Mucosa of descending colon (tissue), 3 donors: ENCODE measurements around the gene CA5A. TPM values are rescaled to one million over a fixed set of nuclear protein-coding genes. Genes with fewer than 3 reads are reported as not detected.
"Not testable (repeated sequence)": the region's sequence is repeated elsewhere in the genome, so short reads cannot be mapped to it uniquely, and the experiment has no call there.

Experiments used
- ATAC-seq: fragments of 200-7000 bp; cut with Tn5 transposase; one replicate; pipeline ENCODE4 v1.9.1; 2020; ENCODE audit warnings: mild to moderate bottlenecking, moderate library complexity
- DNase-seq, 3 donors: peaks; one replicate each; pipeline ENCODE4 v3.0.0-alpha.2; 2020
- H3K36me3 ChIP-seq: fragments of 200-600 bp; one replicate; pipeline ENCODE4 v1.8.0; 2021; ENCODE audit warnings: low read depth, mild to moderate bottlenecking
- H3K4me1 ChIP-seq: fragments of 200-600 bp; one replicate; pipeline ENCODE4 v1.8.0; 2021; ENCODE audit warnings: low read depth, mild to moderate bottlenecking
- H3K4me3 ChIP-seq: fragments of 200-600 bp; one replicate; pipeline ENCODE4 v1.8.0; 2021; ENCODE audit warnings: mild to moderate bottlenecking
- H3K9me3 ChIP-seq: fragments of 200-600 bp; one replicate; pipeline ENCODE4 v1.8.0; 2021; ENCODE audit warnings: mild to moderate bottlenecking
- intact Hi-C, 2 donors: fragments of 100-400 bp; cut with DNase I in 1 of 2; cut with micrococcal nuclease in 1 of 2; formaldehyde crosslinking; loops; one replicate each; pipeline versions ENCODE4 v1.11.0 to v1.11.1; 2022; cut with DNase I, micrococcal nuclease
- total RNA-seq, 3 donors: library from RNA; stranded (reverse); fragmentation: NEBNext Ultra II Directional in 2 of 3; extraction: Animal tissue kit (Norgen Biotek cat#: 25700) in 2 of 3; gene quantifications; one replicate each; pipeline versions ENCODE4 v1.2.1 to v1.2.4, GENCODE V29; 2021 to 2023
- TF ChIP-seq, protein P1 (sequence below): fragments of 200-600 bp; IDR thresholded peaks from one replicate; pipeline ENCODE4 v1.8.0; 2022; ENCODE audit warnings: antibody characterized with exemption, mild to moderate bottlenecking
- donor health status: DM: no; HTN: no; CAD: no; lungs with moderate emphysema.
- donor health status: DM: no; HTN: no; CAD: no.
- donor health status: DM: no; HTN: yes; CAD: no.

Gene CA5A
- total RNA-seq, 3 donors from 2014 or later, result 0.05 to 0.25 TPM; not detected in 1

GRCh38 chr16:87918338-87918737 is 18.0 kb downstream of the CA5A start:
- no peak for DNase-seq
- no peak for ATAC-seq
- H3K4me3 ChIP-seq, result no peak overlapping the region
- H3K36me3 ChIP-seq, result no peaks in the 10 kb centered on the region
- H3K9me3 ChIP-seq, result no peaks in the 10 kb centered on the region
- TF ChIP-seq, protein P1, sequence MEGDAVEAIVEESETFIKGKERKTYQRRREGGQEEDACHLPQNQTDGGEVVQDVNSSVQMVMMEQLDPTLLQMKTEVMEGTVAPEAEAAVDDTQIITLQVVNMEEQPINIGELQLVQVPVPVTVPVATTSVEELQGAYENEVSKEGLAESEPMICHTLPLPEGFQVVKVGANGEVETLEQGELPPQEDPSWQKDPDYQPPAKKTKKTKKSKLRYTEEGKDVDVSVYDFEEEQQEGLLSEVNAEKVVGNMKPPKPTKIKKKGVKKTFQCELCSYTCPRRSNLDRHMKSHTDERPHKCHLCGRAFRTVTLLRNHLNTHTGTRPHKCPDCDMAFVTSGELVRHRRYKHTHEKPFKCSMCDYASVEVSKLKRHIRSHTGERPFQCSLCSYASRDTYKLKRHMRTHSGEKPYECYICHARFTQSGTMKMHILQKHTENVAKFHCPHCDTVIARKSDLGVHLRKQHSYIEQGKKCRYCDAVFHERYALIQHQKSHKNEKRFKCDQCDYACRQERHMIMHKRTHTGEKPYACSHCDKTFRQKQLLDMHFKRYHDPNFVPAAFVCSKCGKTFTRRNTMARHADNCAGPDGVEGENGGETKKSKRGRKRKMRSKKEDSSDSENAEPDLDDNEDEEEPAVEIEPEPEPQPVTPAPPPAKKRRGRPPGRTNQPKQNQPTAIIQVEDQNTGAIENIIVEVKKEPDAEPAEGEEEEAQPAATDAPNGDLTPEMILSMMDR, result no peak
- intact Hi-C loops, result no loop called here
- no peaks in the 10 kb centered on the region for H3K4me1 ChIP-seq

DNA sequence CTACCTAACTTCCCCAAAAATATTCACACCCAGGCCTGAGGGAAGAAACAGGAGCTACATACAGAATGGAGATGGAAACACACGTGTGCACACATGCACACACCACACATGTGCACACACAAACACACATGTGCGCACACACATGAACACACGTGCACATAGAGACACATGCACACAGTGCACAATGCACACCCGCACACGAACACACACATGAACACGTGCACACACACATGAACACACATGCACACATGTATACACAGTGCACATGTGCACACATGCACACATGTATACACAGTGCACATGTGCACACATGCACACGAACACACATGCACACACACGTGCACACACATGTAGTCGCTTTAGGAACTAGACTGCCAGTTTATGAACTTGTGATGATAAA is 18.8 kb downstream of the CA5A start:
- Histone ChIP-seq H3K9me3 (no peaks in the 10 kb centered on the region), H3K4me1 (no peaks in the 10 kb centered on the region), H3K4me3 (no peak overlapping the region), H3K36me3 (no peaks in the 10 kb centered on the region)
- ATAC-seq (no peak), DNase-seq (no peak)
- TF ChIP-seq, protein P1, result no peak
- intact Hi-C loops, result no loop called here

DNA sequence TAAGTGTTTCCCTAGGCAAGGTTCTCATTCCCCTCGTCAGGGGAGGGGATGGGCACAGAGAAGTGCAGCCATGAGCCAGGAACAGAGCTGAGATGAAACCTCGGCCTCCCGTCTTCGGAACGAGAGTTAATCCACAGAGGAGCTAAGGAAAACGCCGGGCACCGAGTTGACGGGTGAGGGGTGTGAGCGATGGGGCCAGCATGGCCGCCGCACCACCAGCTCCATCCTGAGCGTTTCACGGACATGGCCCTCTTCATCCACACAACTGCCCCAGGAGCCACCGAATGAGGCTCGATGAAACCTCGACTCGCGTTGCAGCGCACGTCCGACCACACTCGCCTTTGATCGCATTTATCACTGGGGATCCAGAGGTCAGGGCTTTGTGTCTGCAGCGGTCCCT is 21.5 kb downstream of the CA5A start:
- TF ChIP-seq, protein P1, result no peak
- no peak for ATAC-seq
- Histone ChIP-seq H3K4me3 (no peak overlapping the region), H3K4me1 (no peaks in the 10 kb centered on the region), H3K36me3 (no peaks in the 10 kb centered on the region), H3K9me3 (no peaks in the 10 kb centered on the region)
- intact Hi-C loops, result no loop called here
- no peak for DNase-seq

DNA sequence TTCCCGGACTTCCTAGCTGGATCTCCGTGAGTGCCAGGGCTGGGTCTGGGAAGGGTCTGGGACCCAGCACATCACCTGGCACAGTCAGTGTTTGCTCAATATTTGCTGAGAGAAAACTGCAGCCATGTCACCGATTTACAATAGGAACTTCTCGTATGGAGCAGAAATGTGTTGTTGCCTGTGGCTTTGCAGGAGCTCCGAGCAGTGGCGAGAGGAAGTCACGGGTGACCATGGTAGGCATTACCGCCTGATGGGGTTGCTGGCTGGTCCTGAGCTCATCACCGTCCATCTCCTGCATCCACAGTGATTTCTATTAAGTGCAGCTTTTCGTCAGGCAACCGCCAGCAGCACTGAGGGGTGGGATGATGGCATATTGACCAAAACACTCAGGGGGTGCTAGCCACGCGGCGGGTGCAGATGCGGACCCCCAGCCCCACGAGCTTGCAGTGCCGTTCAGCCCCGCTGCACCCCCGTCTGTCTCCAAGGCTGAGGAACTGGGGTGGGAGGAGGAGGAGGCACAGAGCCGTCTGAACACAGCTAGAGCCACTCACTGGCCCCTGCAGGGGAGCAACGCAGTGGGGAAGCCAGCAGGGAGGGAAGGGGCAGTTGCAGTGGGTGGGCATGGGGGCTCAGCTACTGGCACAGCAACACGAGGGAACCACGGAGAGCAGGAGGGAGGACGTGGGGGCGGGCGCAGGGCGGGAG is 22.2 kb downstream of the CA5A start:
- DNase-seq, H3K9me3 ChIP-seq, intact Hi-C loops, H3K4me3 ChIP-seq, H3K4me1 ChIP-seq, ATAC-seq, H3K36me3 ChIP-seq: not testable (repeated sequence)

GRCh38 chr16:87912691-87913090 is 23.6 kb downstream of the CA5A start:
- H3K4me1 ChIP-seq, H3K4me3 ChIP-seq, DNase-seq, ATAC-seq, H3K9me3 ChIP-seq, intact Hi-C loops, H3K36me3 ChIP-seq: not testable (repeated sequence)

DNA sequence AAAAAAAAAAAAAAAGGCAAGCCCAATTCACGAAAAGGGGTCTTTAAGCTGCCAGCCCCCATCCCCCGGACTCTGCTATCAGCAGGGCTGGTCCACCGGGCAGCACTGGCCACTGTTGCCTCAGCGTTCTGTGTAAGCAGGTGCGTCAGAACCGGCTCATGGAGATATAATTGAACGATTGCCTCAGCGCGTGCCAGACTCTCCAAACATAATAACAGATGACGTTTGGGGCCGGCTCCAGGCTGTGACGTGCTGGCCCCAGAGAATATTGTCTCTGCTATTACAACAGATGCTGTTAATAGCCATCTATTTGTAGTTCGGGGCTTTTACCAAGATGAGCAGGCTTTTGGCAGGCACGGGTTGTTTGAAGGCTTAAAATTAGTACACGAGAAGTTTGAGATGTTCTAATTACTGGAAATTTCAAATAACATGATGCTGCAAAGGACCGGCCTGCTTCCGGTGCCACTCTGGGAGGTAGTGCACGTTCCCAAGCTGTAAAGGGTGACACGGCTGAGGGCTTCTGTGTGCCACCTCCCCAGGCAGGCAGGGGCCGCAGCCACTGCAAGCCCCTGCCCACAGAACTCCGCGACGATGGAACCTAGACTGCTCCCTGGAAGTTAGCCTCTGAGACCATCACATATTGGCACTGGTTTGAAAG is 25.1 kb downstream of the CA5A start:
- H3K4me1 ChIP-seq, intact Hi-C loops, H3K36me3 ChIP-seq, H3K4me3 ChIP-seq, H3K9me3 ChIP-seq: not testable (repeated sequence)
- peak in 2 of 3 donors; percentile 44 to 52 for DNase-seq
- ATAC-seq, result peak; percentile 56

- H3K4me1 ChIP-seq, H3K9me3 ChIP-seq, H3K4me3 ChIP-seq, intact Hi-C loops, H3K36me3 ChIP-seq: not testable (repeated sequence)
- DNase-seq, result peak; percentile 81 to 83 (median 81)
- peak; percentile 92 for ATAC-seq
- TF ChIP-seq, protein P1, result peak; percentile 83
These were observed 27.0 kb downstream of the CA5A start for GRCh38 chr16:87909203-87909935.

GRCh38 chr16:87908101-87908500 is 28.2 kb downstream of the CA5A start:
- H3K36me3 ChIP-seq, H3K4me1 ChIP-seq, H3K9me3 ChIP-seq, intact Hi-C loops, ATAC-seq, H3K4me3 ChIP-seq, DNase-seq: not testable (repeated sequence)

DNA sequence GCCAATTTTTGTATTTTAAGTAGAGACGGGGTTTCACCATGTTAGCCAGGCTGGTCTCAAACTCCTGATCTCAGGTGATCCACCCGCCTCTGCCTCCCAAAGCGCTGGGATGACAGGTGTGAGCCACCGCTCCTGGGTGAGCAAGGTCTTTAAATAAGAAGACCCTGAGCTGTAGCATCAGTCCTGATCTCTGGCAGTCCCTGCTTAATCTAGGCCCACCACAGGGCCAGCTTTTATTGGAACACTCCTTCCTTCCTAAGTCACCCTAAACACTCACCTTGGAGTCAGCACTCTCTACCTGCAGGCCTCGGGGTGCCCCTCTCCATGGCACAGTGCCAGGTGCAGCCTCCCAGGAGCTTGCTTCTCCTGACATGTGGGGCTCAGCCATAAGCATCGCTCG is 30.8 kb downstream of the CA5A start:
- ATAC-seq, DNase-seq, H3K4me3 ChIP-seq, intact Hi-C loops, H3K4me1 ChIP-seq, H3K36me3 ChIP-seq, H3K9me3 ChIP-seq: not testable (repeated sequence)

DNA sequence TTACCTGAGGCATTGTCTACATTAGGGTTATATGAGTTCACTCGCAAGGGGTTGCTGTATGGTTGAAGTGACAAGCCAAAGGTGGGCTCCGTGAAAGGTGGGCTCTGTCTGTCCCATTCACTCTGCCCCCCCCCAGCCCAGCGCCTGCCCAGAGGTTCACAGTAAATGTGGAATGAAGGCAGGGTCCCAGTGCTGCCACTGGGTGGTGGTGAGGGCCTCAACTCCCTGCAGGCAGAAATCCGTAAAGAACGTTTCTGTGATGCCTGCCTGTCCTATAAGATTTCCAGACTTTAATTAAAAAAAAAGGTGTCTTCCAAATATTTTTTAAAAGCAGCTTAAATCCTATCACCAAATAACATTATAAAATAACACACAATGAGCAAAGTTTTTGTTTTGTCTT is 31.4 kb downstream of the CA5A start:
- ATAC-seq, H3K4me1 ChIP-seq, H3K9me3 ChIP-seq, DNase-seq, H3K4me3 ChIP-seq, intact Hi-C loops, H3K36me3 ChIP-seq: not testable (repeated sequence)
